A673 (cell line): Measurements from ENCODE around the gene KIF19. TPM values are rescaled to one million over a fixed set of nuclear protein-coding genes. Genes with fewer than 3 reads are reported as not detected.

Experiments used
- BruUV-seq: library from RNA; stranded (reverse); fragments of 400-500 nt; replicated peaks from 2 replicates; lab custom pipeline; 2021; lab: Mats Ljungman, UMichigan
- CTCF ChIA-PET: fragments of 300-600 bp; sonication (Branson Sonifier 250); formaldehyde crosslinking; loops from one replicate; lab custom pipeline; 2022; ENCODE audit warnings: antibody characterized with exemption; lab: Charles Lee
- POLR2A ChIA-PET: fragments of 300-600 bp; sonication (Branson Sonifier 250); formaldehyde crosslinking; loops from one replicate; lab custom pipeline; 2022; ENCODE audit warnings: antibody characterized with exemption; ENCODE audit not compliant: low non-redundant PET; lab: Charles Lee
- DNase-seq: peaks from one replicate; pipeline ENCODE4 v3.0.0-alpha.2; 2015; ENCODE audit warnings: low spot score
- H3K27ac ChIP-seq: fragments of 200-600 bp; sonication (generic); 2 replicates; pipeline ENCODE4 v1.5.1; 2016; ENCODE audit warnings: mixed run types, low read depth, mild to moderate bottlenecking, mixed read lengths, antibody characterized with exemption, low read length; ENCODE audit not compliant: poor library complexity, severe bottlenecking
- H3K27me3 ChIP-seq: fragments of 200-600 bp; sonication (generic); replicated peaks from 2 replicates; pipeline ENCODE4 v1.6.1; 2017; ENCODE audit warnings: mixed run types, low read depth, mild to moderate bottlenecking, mixed read lengths, antibody characterized with exemption, low read length; ENCODE audit not compliant: insufficient read depth, poor library complexity
- H3K36me3 ChIP-seq: fragments of 200-600 bp; sonication (generic); 2 replicates; pipeline ENCODE4 v1.6.1; 2016; ENCODE audit warnings: mixed run types, mild to moderate bottlenecking, mixed read lengths, antibody characterized with exemption, low read length; ENCODE audit not compliant: insufficient read depth, poor library complexity, severe bottlenecking
- H3K4me1 ChIP-seq: fragments of 200-600 bp; sonication (generic); 2 replicates; pipeline ENCODE4 v1.6.1; 2017; ENCODE audit warnings: mixed run types, mild to moderate bottlenecking, mixed read lengths, antibody characterized with exemption, low read length; ENCODE audit not compliant: insufficient read depth, poor library complexity, severe bottlenecking
- H3K4me3 ChIP-seq: fragments of 200-600 bp; sonication (generic); 2 replicates; pipeline ENCODE4 v1.5.1; 2016; ENCODE audit warnings: low read depth, mixed run types, mild to moderate bottlenecking, mixed read lengths, low read length; ENCODE audit not compliant: poor library complexity, severe bottlenecking
- H3K9me3 ChIP-seq: fragments of 200-600 bp; sonication (generic); 2 replicates; pipeline ENCODE4 v1.6.1; 2016; ENCODE audit warnings: mixed run types, low read depth, mild to moderate bottlenecking, mixed read lengths, antibody characterized with exemption, low read length; ENCODE audit not compliant: poor library complexity, severe bottlenecking
- CTCF ChIP-seq: fragments of 300-800, 200-600 bp; sonication (generic); conservative IDR thresholded peaks from 2 replicates; pipeline ENCODE4 v1.5.1; 2017; ENCODE audit warnings: low read depth, mild to moderate bottlenecking, antibody characterized with exemption, low read length, moderate library complexity, mixed read lengths
- EZH2 ChIP-seq: fragments of 200-600 bp; sonication (generic); IDR thresholded peaks from 2 replicates; pipeline ENCODE4 v1.6.1; 2017; ENCODE audit warnings: borderline replicate concordance, low read depth, mild to moderate bottlenecking, mixed read lengths, antibody characterized with exemption, low read length; ENCODE audit not compliant: poor library complexity, severe bottlenecking
- intact Hi-C: fragments of 100-400 bp; cut with micrococcal nuclease; formaldehyde crosslinking; loops from one replicate; pipeline ENCODE4 v1.10.0; 2022; ENCODE audit not compliant: unreplicated experiment
- total RNA-seq: library from RNA; stranded (reverse); gene quantifications from 2 replicates; pipeline ENCODE4 v1.2.3, GENCODE V29; 2021

The KIF19 gene
- total RNA-seq, 1 experiment from 2014 or later: not detected

- no peaks in the 10 kb centered on the region for H3K36me3 ChIP-seq
- TF ChIP-seq EZH2 (no peak), CTCF (no peak)
- H3K27ac ChIP-seq: no peak overlapping the region
- no peaks in the 10 kb centered on the region for H3K27me3 ChIP-seq
- ChIA-PET POLR2A (no interaction called here), CTCF (no interaction called here)
- intact Hi-C loops: no loop called here
- no peaks in the 10 kb centered on the region for H3K9me3 ChIP-seq
- DNase-seq: no peak
- no TSS peak for BruUV-seq
- peaks cover 15% of the 10 kb centered on the region for H3K4me1 ChIP-seq
- no peak overlapping the region for H3K4me3 ChIP-seq
Measured at GRCh38 chr17:74372426-74372825, 46.4 kb downstream of the KIF19 start.

- Histone ChIP-seq H3K9me3 (no peaks in the 10 kb centered on the region), H3K4me3 (no peak overlapping the region), H3K36me3 (no peaks in the 10 kb centered on the region), H3K27me3 (no peaks in the 10 kb centered on the region), H3K4me1 (peaks cover 7% of the 10 kb centered on the region), H3K27ac (no peak overlapping the region)
- CTCF ChIA-PET: no interaction called here
- intact Hi-C loops: no loop called here
- no peak for DNase-seq
- no TSS peak for BruUV-seq
- no peak for TF ChIP-seq EZH2
- no peak for TF ChIP-seq CTCF
- POLR2A ChIA-PET: no interaction called here
Measured at GRCh38 chr17:74373838-74374606, 48.0 kb downstream of the KIF19 start.

- no TSS peak for BruUV-seq
- H3K4me1 ChIP-seq: peaks cover 6% of the 10 kb centered on the region
- TF ChIP-seq CTCF: no peak
- TF ChIP-seq EZH2: no peak
- H3K9me3 ChIP-seq: no peaks in the 10 kb centered on the region
- POLR2A ChIA-PET: no interaction called here
- no peak overlapping the region for H3K4me3 ChIP-seq
- intact Hi-C loops: no loop called here
- H3K27me3 ChIP-seq: no peaks in the 10 kb centered on the region
- CTCF ChIA-PET: no interaction called here
- no peaks in the 10 kb centered on the region for H3K36me3 ChIP-seq
- DNase-seq: no peak
- H3K27ac ChIP-seq: no peak overlapping the region
Measured at GRCh38 chr17:74374858-74375257, 48.8 kb downstream of the KIF19 start.
